Subcutaneous preadipocyte (primary cell): ENCODE data around the gene FAM76B. TPM values are rescaled to one million over a fixed set of nuclear protein-coding genes. Genes with fewer than 3 reads are reported as not detected.

Experiments
- total RNA-seq: library from RNA; depleted of rRNA; stranded (reverse); fragments of >200 nt; gene quantifications from 2 replicates; pipeline ENCODE4 v1.2.3, GENCODE V29; 2012

The FAM76B gene
- 20.2 and 23.5 TPM in 2 replicates for total RNA-seq

DNA sequence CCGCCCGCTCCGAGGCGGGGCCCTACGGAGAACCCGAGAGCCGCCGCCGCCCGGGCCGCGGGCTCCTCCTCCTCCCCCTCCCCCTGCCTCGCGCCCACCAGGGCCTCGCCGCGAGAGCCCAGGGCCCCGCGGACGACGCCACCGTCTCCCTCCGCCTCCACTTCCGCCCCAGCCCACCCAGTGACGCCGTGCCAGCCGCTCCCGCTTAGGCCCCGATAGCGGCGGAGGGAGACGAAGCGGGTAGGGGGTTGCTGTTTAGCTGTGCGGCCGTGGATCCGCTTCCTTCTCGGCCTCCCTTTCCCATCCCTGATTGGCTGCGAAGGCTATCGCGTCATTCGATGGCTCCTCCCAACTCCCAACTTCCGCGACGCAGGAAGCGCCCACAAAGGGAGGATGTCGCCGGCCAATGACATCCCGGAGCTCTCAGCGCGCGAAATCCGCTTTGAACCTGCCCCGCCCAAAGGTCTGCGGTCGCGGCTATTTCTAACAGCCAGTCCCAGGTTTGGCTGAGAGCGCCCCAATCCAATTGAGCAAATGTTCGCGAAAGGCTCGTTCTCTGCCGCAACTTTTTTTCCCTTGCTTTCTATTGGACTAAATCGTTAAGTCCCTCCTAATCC is at the start of gene FAM76B:
TSS of gene FAM76B (minus strand) at position 277 of the 617 bp plus-strand sequence. CDS start 304 bp downstream, outside the sequence.

DNA sequence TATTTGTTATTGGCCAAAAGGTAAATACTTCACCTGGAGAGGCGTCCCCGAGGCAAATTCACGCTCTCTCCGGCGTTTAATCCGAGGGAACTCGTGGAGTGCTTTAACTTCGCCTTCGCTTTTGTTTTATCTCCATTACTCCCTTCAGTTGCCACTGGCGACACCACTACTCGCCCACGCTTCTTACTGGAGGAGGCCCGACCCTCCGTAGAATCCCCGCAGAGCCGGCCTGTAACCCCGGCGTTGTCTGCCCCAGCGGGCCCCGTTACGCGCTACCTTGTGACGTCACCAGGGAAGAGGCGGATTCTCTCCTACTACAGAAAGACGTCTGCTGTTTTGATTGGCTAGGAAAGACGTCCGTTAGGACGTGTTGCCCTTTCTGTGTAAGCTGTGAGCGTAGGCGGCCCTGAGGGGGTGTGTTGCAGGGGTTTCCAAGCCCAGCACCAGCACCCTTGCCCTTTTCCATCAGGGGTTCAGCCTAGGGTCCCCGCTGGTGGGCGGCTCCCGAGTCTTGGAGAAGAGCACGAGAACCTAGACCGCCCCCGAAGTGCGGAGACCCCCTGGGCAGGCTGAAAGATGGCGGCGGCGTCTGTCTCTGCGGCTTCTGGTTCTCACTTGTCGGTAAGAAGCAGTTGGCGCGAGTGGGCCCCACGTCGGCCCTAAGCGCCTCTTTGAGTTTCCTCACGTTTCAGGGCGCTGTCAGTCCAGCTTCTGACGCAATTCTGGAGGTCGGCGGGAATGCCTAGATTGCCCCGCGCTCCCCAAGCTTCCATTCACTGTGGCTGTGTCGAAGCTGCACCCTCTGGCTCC is 746 bp upstream of the FAM76B start, which contains the start of gene CEP57:
TSS of gene CEP57 (plus strand) at position 376 of the 810 bp plus-strand sequence. CDS start at position 577, 201 bp downstream.

Other genes starting within 250 kb of the FAM76B start
- 41.9 and 57.5 TPM in 2 replicates for gene CEP57, start 716 bp upstream of the FAM76B start, total RNA-seq
- 25.0 and 32.5 TPM in 2 replicates for gene MTMR2, start 134.3 kb upstream of the FAM76B start, total RNA-seq